PFSK-1 (cell line): ENCODE measurements around the gene HTT.

Experiments used
- FOXP2 ChIP-seq: optimal IDR thresholded peaks from 2 replicates; pipeline ENCODE3; 2011; ENCODE audit warnings: borderline replicate concordance, control low read depth, inconsistent platforms; ENCODE audit not compliant: insufficient read depth; ENCODE audit errors: extremely low read length, extremely low read depth
- POLR2AphosphoS5 ChIP-seq: IDR thresholded peaks from 2 replicates; pipeline ENCODE4 v1.6.1; 2012; ENCODE audit warnings: low read depth, mild to moderate bottlenecking, control low read depth, low read length, moderate library complexity
- REST ChIP-seq, 2 experiments: IDR thresholded peaks; 2 replicates each; pipeline versions ENCODE4 v1.6.1 to v1.8.0; 2011 to 2012; ENCODE audit warnings: low read depth in 2 of 2, low read length in 2 of 2, control low read depth in 1 of 2, inconsistent platforms in 1 of 2, mild to moderate bottlenecking in 1 of 2, moderate library complexity in 1 of 2; ENCODE audit not compliant: insufficient read depth in 1 of 2
- SIN3A ChIP-seq: IDR thresholded peaks from 2 replicates; pipeline ENCODE4 v1.6.1; 2012; ENCODE audit warnings: mild to moderate bottlenecking, low read length, moderate library complexity, borderline replicate concordance; ENCODE audit not compliant: insufficient read depth
- TAF1 ChIP-seq: IDR thresholded peaks from 2 replicates; pipeline ENCODE4 v1.6.1; 2012; ENCODE audit warnings: low read length, control low read depth, borderline replicate concordance; ENCODE audit not compliant: insufficient read depth

The HTT gene

DNA sequence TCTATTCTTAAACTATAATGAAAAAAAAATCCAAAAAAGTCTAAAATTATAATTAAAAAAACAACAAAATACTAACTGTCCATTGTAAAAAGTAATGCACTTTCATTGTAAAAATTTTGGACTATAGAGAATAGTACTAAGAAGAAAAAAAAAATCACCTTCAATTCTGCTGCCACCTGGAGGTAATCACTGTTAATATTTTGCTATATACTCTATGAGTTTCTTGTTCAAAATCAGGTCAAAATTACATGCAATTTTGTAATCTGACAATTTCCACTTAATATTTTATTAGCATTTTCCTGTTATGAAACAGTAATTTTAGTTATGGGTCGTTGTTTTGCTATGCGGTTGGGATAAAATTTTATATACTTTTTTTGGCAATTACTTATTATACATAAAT lies 62.0 kb downstream of the HTT start:
- TF ChIP-seq TAF1 (no peak), SIN3A (no peak), REST (IDR thresholded peaks at IDR 0.05; ENCODE audit: insufficient read depth in 1 of 2, low read depth in 2 of 2, low read length in 2 of 2) (no peak), POLR2AphosphoS5 (no peak), FOXP2 (no peak)

- no peak for TF ChIP-seq SIN3A
- TF ChIP-seq REST (IDR thresholded peaks at IDR 0.05; ENCODE audit: insufficient read depth in 1 of 2, low read depth in 2 of 2, low read length in 2 of 2): no peak
- no peak for TF ChIP-seq TAF1
- TF ChIP-seq POLR2AphosphoS5: no peak
- TF ChIP-seq FOXP2: no peak
These were observed 63.4 kb downstream of the HTT start for GRCh38 chr4:3137908-3138307.

- TF ChIP-seq SIN3A: no peak
- TF ChIP-seq POLR2AphosphoS5: no peak
- TF ChIP-seq REST (IDR thresholded peaks at IDR 0.05; ENCODE audit: insufficient read depth in 1 of 2, low read depth in 2 of 2, low read length in 2 of 2): no peak
- TF ChIP-seq TAF1: no peak
- TF ChIP-seq FOXP2: no peak
These were observed 70.9 kb downstream of the HTT start for GRCh38 chr4:3145234-3145924.

DNA sequence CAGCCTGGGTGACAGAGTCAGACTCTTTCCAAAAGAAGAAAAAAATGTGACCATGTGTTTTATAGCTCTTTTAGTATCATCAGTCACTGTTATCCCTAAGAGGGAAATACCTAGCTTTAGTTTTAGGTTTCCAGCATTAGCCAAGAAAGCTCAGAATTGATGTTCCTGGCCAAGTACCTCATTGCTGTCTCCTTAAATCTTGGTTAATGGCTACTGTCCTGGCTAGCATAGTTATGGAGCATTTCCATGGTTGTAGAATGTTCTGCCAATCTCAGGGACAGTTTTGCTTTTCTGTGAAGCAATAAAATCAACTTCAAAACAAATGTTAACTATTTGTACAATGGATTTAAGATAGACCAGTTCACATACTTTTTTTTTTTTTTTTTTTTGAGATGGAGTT lies 74.4 kb downstream of the HTT start:
- TF ChIP-seq POLR2AphosphoS5 (no peak), REST (IDR thresholded peaks at IDR 0.05; ENCODE audit: insufficient read depth in 1 of 2, low read depth in 2 of 2, low read length in 2 of 2) (no peak), FOXP2 (no peak), TAF1 (no peak), SIN3A (no peak)

DNA sequence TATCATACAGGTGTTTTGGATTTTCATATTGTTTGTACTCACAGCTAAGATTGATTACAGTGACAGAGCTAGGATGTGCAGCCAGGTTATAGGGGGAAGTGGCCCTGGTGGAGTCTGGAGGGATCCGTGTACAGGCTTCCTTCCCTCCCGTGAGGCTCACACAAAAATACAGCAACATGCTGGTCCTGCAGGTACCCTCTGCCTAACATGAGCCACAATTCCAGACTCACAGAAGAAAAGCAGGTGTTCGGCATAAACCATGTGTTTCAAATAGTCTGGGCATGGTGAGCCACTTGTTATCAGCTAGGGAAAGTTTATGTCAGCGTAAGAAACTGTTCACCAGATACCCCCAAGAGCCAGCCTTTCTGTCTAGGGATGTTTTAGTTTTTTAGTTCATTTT lies 82.9 kb downstream of the HTT start:
- TF ChIP-seq TAF1 (no peak), SIN3A (no peak), REST (IDR thresholded peaks at IDR 0.05; ENCODE audit: insufficient read depth in 1 of 2, low read depth in 2 of 2, low read length in 2 of 2) (no peak), FOXP2 (no peak), POLR2AphosphoS5 (no peak)
